Measurements from ENCODE around the gene GPR137C.
"Not testable (repeated sequence)": the region's sequence is repeated elsewhere in the genome, so short reads cannot be mapped to it uniquely, and the experiment has no call there.

The GPR137C gene

GRCh38 chr14:52552063-52552988 is at the start of gene GPR137C, which contains the start of gene TXNDC16:
TSS of gene GPR137C (plus strand) at chr14:52552836. CDS start at chr14:52553148, 312 bp downstream.
TSS of gene TXNDC16 (minus strand) at chr14:52552505. CDS start at chr14:52543557, 8,948 bp downstream.
- peak; percentile 99 for DNase-seq

GRCh38 chr14:52513249-52513648 is 39.4 kb upstream of the GPR137C start:
- DNase-seq = no peak

- DNase-seq = no peak
Measured at GRCh38 chr14:52514046-52514811, 38.4 kb upstream of the GPR137C start.

- DNase-seq = no peak
Measured at GRCh38 chr14:52522033-52522432, 30.6 kb upstream of the GPR137C start.

- DNase-seq = no peak
Measured at GRCh38 chr14:52522581-52523345, 29.9 kb upstream of the GPR137C start.

- DNase-seq = no peak
Measured at GRCh38 chr14:52527052-52527451, 25.6 kb upstream of the GPR137C start.

GRCh38 chr14:52531481-52531880 is 21.2 kb upstream of the GPR137C start:
- no peak for DNase-seq

- DNase-seq = no peak
Measured at GRCh38 chr14:52536269-52536668, 16.4 kb upstream of the GPR137C start.

- peak; percentile 55 for DNase-seq
Measured at GRCh38 chr14:52538623-52539022, 14.0 kb upstream of the GPR137C start.

- DNase-seq = no peak
Measured at GRCh38 chr14:52545584-52546317, 6.9 kb upstream of the GPR137C start.

- DNase-seq = no peak
Measured at GRCh38 chr14:52546318-52546670, 6.3 kb upstream of the GPR137C start.

GRCh38 chr14:52547027-52547426 is 5.6 kb upstream of the GPR137C start:
- DNase-seq = no peak

GRCh38 chr14:52547526-52547925 is 5.1 kb upstream of the GPR137C start:
- DNase-seq = no peak

- no peak for DNase-seq
Measured at GRCh38 chr14:52550661-52551060, 2.0 kb upstream of the GPR137C start.

- no peak for DNase-seq
Measured at GRCh38 chr14:52551205-52551604, 1.4 kb upstream of the GPR137C start.

- peak; percentile 31 for DNase-seq
Measured at GRCh38 chr14:52551696-52552062, 957 bp upstream of the GPR137C start.

- DNase-seq = no peak
Measured at GRCh38 chr14:52553002-52553670, 500 bp downstream of the GPR137C start.

- DNase-seq = peak; percentile 52
Measured at GRCh38 chr14:52553671-52554575, 1.3 kb downstream of the GPR137C start.

GRCh38 chr14:52558688-52559087 is 6.1 kb downstream of the GPR137C start:
- no peak for DNase-seq

GRCh38 chr14:52563120-52563519 is 10.5 kb downstream of the GPR137C start:
- no peak for DNase-seq

- not testable (repeated sequence) for DNase-seq
Measured at GRCh38 chr14:52568454-52568853, 15.8 kb downstream of the GPR137C start.

Measured in MV-4-11 (cell line).